ENCODE data around the gene MIB1.

The MIB1 gene

GRCh38 chr18:21747268-21747667 lies 6.7 kb downstream of the MIB1 start:
- H3K4me3 ChIP-seq (ENCODE audit: low read length): no peak overlapping the region
- no peak overlapping the region for H3K9ac ChIP-seq (ENCODE audit: low read depth, low read length)
- no peaks in the 10 kb centered on the region for H3K27me3 ChIP-seq (ENCODE audit: control insufficient read depth, insufficient read depth, low read length)
- H3K4me1 ChIP-seq (ENCODE audit: control insufficient read depth, insufficient read depth, low read length): peaks cover 3% of the 10 kb centered on the region
- H3K9me3 ChIP-seq (replicated peaks; ENCODE audit: low read length): no peaks in the 10 kb centered on the region
- no peaks in the 10 kb centered on the region for H3K36me3 ChIP-seq (ENCODE audit: insufficient read depth, low read length)
- no peak overlapping the region for H3K4me2 ChIP-seq (ENCODE audit: low read length)

- Histone ChIP-seq H3K9me3 (replicated peaks; ENCODE audit: low read length) (no peaks in the 10 kb centered on the region), H3K27me3 (ENCODE audit: control insufficient read depth, insufficient read depth, low read length) (no peaks in the 10 kb centered on the region), H3K36me3 (ENCODE audit: insufficient read depth, low read length) (no peaks in the 10 kb centered on the region), H3K9ac (ENCODE audit: low read depth, low read length) (no peak overlapping the region), H3K4me3 (ENCODE audit: low read length) (no peak overlapping the region), H3K4me2 (ENCODE audit: low read length) (no peak overlapping the region), H3K4me1 (ENCODE audit: control insufficient read depth, insufficient read depth, low read length) (peaks cover 3% of the 10 kb centered on the region)
Measured at GRCh38 chr18:21747764-21748693, 7.4 kb downstream of the MIB1 start.

- H3K36me3 ChIP-seq (ENCODE audit: insufficient read depth, low read length): no peaks in the 10 kb centered on the region
- H3K9me3 ChIP-seq (replicated peaks; ENCODE audit: low read length): no peaks in the 10 kb centered on the region
- no peaks in the 10 kb centered on the region for H3K27me3 ChIP-seq (ENCODE audit: control insufficient read depth, insufficient read depth, low read length)
- no peak overlapping the region for H3K4me3 ChIP-seq (ENCODE audit: low read length)
- no peaks in the 10 kb centered on the region for H3K4me1 ChIP-seq (ENCODE audit: control insufficient read depth, insufficient read depth, low read length)
- H3K9ac ChIP-seq (ENCODE audit: low read depth, low read length): no peak overlapping the region
- no peak overlapping the region for H3K4me2 ChIP-seq (ENCODE audit: low read length)
Measured at GRCh38 chr18:21757833-21758232, 17.2 kb downstream of the MIB1 start.

GRCh38 chr18:21759836-21760235 lies 19.2 kb downstream of the MIB1 start:
- Histone ChIP-seq H3K27me3 (ENCODE audit: control insufficient read depth, insufficient read depth, low read length) (no peaks in the 10 kb centered on the region), H3K4me2 (ENCODE audit: low read length) (no peak overlapping the region), H3K36me3 (ENCODE audit: insufficient read depth, low read length) (no peaks in the 10 kb centered on the region), H3K9me3 (replicated peaks; ENCODE audit: low read length) (no peaks in the 10 kb centered on the region), H3K4me3 (ENCODE audit: low read length) (no peak overlapping the region), H3K4me1 (ENCODE audit: control insufficient read depth, insufficient read depth, low read length) (no peaks in the 10 kb centered on the region), H3K9ac (ENCODE audit: low read depth, low read length) (no peak overlapping the region)

GRCh38 chr18:21760321-21760720 lies 19.7 kb downstream of the MIB1 start:
- Histone ChIP-seq H3K9ac (ENCODE audit: low read depth, low read length) (no peak overlapping the region), H3K27me3 (ENCODE audit: control insufficient read depth, insufficient read depth, low read length) (no peaks in the 10 kb centered on the region), H3K4me3 (ENCODE audit: low read length) (no peak overlapping the region), H3K36me3 (ENCODE audit: insufficient read depth, low read length) (no peaks in the 10 kb centered on the region), H3K4me1 (ENCODE audit: control insufficient read depth, insufficient read depth, low read length) (no peaks in the 10 kb centered on the region), H3K4me2 (ENCODE audit: low read length) (no peak overlapping the region), H3K9me3 (replicated peaks; ENCODE audit: low read length) (no peaks in the 10 kb centered on the region)

GRCh38 chr18:21761471-21762115 lies 21.0 kb downstream of the MIB1 start:
- H3K4me2 ChIP-seq (ENCODE audit: low read length): no peak overlapping the region
- H3K9me3 ChIP-seq (replicated peaks; ENCODE audit: low read length): no peaks in the 10 kb centered on the region
- H3K27me3 ChIP-seq (ENCODE audit: control insufficient read depth, insufficient read depth, low read length): no peaks in the 10 kb centered on the region
- H3K9ac ChIP-seq (ENCODE audit: low read depth, low read length): no peak overlapping the region
- no peak overlapping the region for H3K4me3 ChIP-seq (ENCODE audit: low read length)
- no peaks in the 10 kb centered on the region for H3K4me1 ChIP-seq (ENCODE audit: control insufficient read depth, insufficient read depth, low read length)
- H3K36me3 ChIP-seq (ENCODE audit: insufficient read depth, low read length): peaks cover 11% of the 10 kb centered on the region

GRCh38 chr18:21762181-21762772 lies 21.7 kb downstream of the MIB1 start:
- no peak overlapping the region for H3K4me3 ChIP-seq (ENCODE audit: low read length)
- H3K4me2 ChIP-seq (ENCODE audit: low read length): no peak overlapping the region
- no peaks in the 10 kb centered on the region for H3K9me3 ChIP-seq (replicated peaks; ENCODE audit: low read length)
- no peaks in the 10 kb centered on the region for H3K4me1 ChIP-seq (ENCODE audit: control insufficient read depth, insufficient read depth, low read length)
- H3K36me3 ChIP-seq (ENCODE audit: insufficient read depth, low read length): peaks cover 11% of the 10 kb centered on the region
- no peak overlapping the region for H3K9ac ChIP-seq (ENCODE audit: low read depth, low read length)
- H3K27me3 ChIP-seq (ENCODE audit: control insufficient read depth, insufficient read depth, low read length): no peaks in the 10 kb centered on the region

- Histone ChIP-seq H3K4me2 (ENCODE audit: low read length) (no peak overlapping the region), H3K9ac (ENCODE audit: low read depth, low read length) (no peak overlapping the region), H3K4me3 (ENCODE audit: low read length) (no peak overlapping the region), H3K9me3 (replicated peaks; ENCODE audit: low read length) (no peaks in the 10 kb centered on the region), H3K27me3 (ENCODE audit: control insufficient read depth, insufficient read depth, low read length) (no peaks in the 10 kb centered on the region), H3K36me3 (ENCODE audit: insufficient read depth, low read length) (peaks cover 11% of the 10 kb centered on the region), H3K4me1 (ENCODE audit: control insufficient read depth, insufficient read depth, low read length) (peaks cover under 1% of the 10 kb centered on the region)
Measured at GRCh38 chr18:21763846-21764646, 23.5 kb downstream of the MIB1 start.

- no peaks in the 10 kb centered on the region for H3K27me3 ChIP-seq (ENCODE audit: control insufficient read depth, insufficient read depth, low read length)
- no peak overlapping the region for H3K4me3 ChIP-seq (ENCODE audit: low read length)
- peaks cover 11% of the 10 kb centered on the region for H3K36me3 ChIP-seq (ENCODE audit: insufficient read depth, low read length)
- H3K4me2 ChIP-seq (ENCODE audit: low read length): no peak overlapping the region
- no peaks in the 10 kb centered on the region for H3K9me3 ChIP-seq (replicated peaks; ENCODE audit: low read length)
- H3K9ac ChIP-seq (ENCODE audit: low read depth, low read length): no peak overlapping the region
- H3K4me1 ChIP-seq (ENCODE audit: control insufficient read depth, insufficient read depth, low read length): peaks cover 7% of the 10 kb centered on the region
Measured at GRCh38 chr18:21769206-21769605, 28.6 kb downstream of the MIB1 start.

- Histone ChIP-seq H3K36me3 (ENCODE audit: insufficient read depth, low read length) (no peaks in the 10 kb centered on the region), H3K4me3 (ENCODE audit: low read length) (no peak overlapping the region), H3K27me3 (ENCODE audit: control insufficient read depth, insufficient read depth, low read length) (no peaks in the 10 kb centered on the region), H3K9me3 (replicated peaks; ENCODE audit: low read length) (no peaks in the 10 kb centered on the region), H3K4me2 (ENCODE audit: low read length) (no peak overlapping the region), H3K9ac (ENCODE audit: low read depth, low read length) (no peak overlapping the region), H3K4me1 (ENCODE audit: control insufficient read depth, insufficient read depth, low read length) (no peaks in the 10 kb centered on the region)
Measured at GRCh38 chr18:21774722-21775121, 34.1 kb downstream of the MIB1 start.

GRCh38 chr18:21777814-21778213 lies 37.2 kb downstream of the MIB1 start:
- Histone ChIP-seq H3K36me3 (ENCODE audit: insufficient read depth, low read length) (peaks cover 4% of the 10 kb centered on the region), H3K4me3 (ENCODE audit: low read length) (no peak overlapping the region), H3K9ac (ENCODE audit: low read depth, low read length) (no peak overlapping the region), H3K9me3 (replicated peaks; ENCODE audit: low read length) (no peaks in the 10 kb centered on the region), H3K4me2 (ENCODE audit: low read length) (no peak overlapping the region), H3K4me1 (ENCODE audit: control insufficient read depth, insufficient read depth, low read length) (no peaks in the 10 kb centered on the region), H3K27me3 (ENCODE audit: control insufficient read depth, insufficient read depth, low read length) (no peaks in the 10 kb centered on the region)
